Activated CD4-positive, alpha-beta T cell treated with anti-CD3 and anti-CD28 coated beads, Interleukin-2, amount 10 ng/mL, durations not matched to agents 7 days and 5 days (primary cell): ENCODE measurements around the gene CNIH2. TPM values are rescaled to one million over a fixed set of nuclear protein-coding genes. Genes with fewer than 3 reads are reported as not detected.
"Not testable (repeated sequence)": the region's sequence is repeated elsewhere in the genome, so short reads cannot be mapped to it uniquely, and the experiment has no call there.

Experiments used
- CTCF ChIA-PET: fragments of 350-600 bp; sonication (Branson Sonifier 250); formaldehyde crosslinking; loops from one replicate; lab custom pipeline; 2021; ENCODE audit warnings: antibody characterized with exemption; lab: Charles Lee
- POLR2A ChIA-PET: fragments of 350-600 bp; sonication (Branson Sonifier 250); formaldehyde crosslinking; loops from one replicate; lab custom pipeline; 2021; ENCODE audit warnings: antibody characterized with exemption; lab: Charles Lee
- DNase-seq: peaks from one replicate; pipeline ENCODE4 v3.0.0-alpha.2; 2020
- H3K27ac Mint-ChIP-seq: one replicate; pipeline ENCODE4 v1.8.0; 2021; ENCODE audit warnings: mild to moderate bottlenecking, moderate library complexity, mixed read lengths
- H3K27me3 Mint-ChIP-seq: one replicate; pipeline ENCODE4 v1.8.0; 2021; ENCODE audit warnings: mixed read lengths
- H3K36me3 Mint-ChIP-seq: one replicate; pipeline ENCODE4 v1.8.0; 2021; ENCODE audit warnings: low read depth, mixed read lengths
- H3K4me1 Mint-ChIP-seq: one replicate; pipeline ENCODE4 v1.8.0; 2021; ENCODE audit warnings: mixed read lengths
- H3K4me3 Mint-ChIP-seq: one replicate; pipeline ENCODE4 v1.8.0; 2021; ENCODE audit warnings: mild to moderate bottlenecking, moderate library complexity, mixed read lengths
- H3K9me3 Mint-ChIP-seq: one replicate; pipeline ENCODE4 v1.8.0; 2021; ENCODE audit warnings: mixed read lengths
- total RNA-seq, 2 experiments: library from RNA; stranded (reverse); gene quantifications; one replicate each; pipeline ENCODE4 v1.2.3, GENCODE V29; 2021

Gene CNIH2
- total RNA-seq, 2 experiments from 2014 or later, result 2.5 TPM

GRCh38 chr11:66268952-66269905 lies 8.7 kb upstream of the CNIH2 start:
- no peaks in the 10 kb centered on the region for H3K27me3 Mint-ChIP-seq
- H3K4me1 Mint-ChIP-seq, result peaks cover 48% of the 10 kb centered on the region
- H3K36me3 Mint-ChIP-seq, result peaks cover 44% of the 10 kb centered on the region
- peak overlapping the region; percentile 88 for H3K4me3 Mint-ChIP-seq
- CTCF ChIA-PET, result interaction anchor here (1.4 to 3.8 kb wide), 4 partner anchors 13 to 47 kb away, joined by 3 to 27 read pairs (median 10); partner anchors contain the start of gene YIF1A
- H3K27ac Mint-ChIP-seq, result peak overlapping the region; percentile 90
- H3K9me3 Mint-ChIP-seq, result no peaks in the 10 kb centered on the region
- no peak for DNase-seq
- POLR2A ChIA-PET, result no interaction called here

- Mint-ChIP-seq H3K27me3 (no peaks in the 10 kb centered on the region), H3K9me3 (no peaks in the 10 kb centered on the region), H3K4me1 (peaks cover 48% of the 10 kb centered on the region), H3K27ac (no peak overlapping the region), H3K4me3 (no peak overlapping the region), H3K36me3 (peaks cover 55% of the 10 kb centered on the region)
- ChIA-PET POLR2A (interaction anchor here (1.5 kb wide), 1 partner anchor 17 kb away, joined by 5 read pairs; the partner anchor contains the start of gene YIF1A), CTCF (interaction anchor here (0.6 to 4.5 kb wide), 3 partner anchors 11 to 124 kb away, joined by 3 to 43 read pairs (median 5); partner anchors contain the start of gene YIF1A)
- no peak for DNase-seq
Measured at GRCh38 chr11:66271816-66272215, 6.2 kb upstream of the CNIH2 start.

DNA sequence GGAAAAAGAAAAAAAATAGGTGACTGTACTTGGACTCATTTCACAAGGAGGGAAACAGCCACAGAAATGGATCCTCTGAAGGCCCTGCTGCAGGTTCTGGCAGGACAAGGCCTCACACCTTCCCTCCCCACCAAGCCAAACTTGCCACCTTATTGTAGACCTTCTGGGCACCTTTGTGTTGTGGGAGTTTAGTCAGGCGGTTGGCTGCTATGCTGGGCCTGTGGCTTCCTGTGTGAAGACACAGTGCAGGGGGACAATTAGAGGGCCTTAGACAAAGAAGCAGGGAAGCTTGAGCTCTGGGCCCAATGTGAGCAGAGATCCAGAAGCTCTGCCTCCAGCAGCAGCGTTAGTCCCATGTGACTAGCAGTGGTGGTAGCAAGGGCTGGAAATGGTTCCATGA lies 5.4 kb upstream of the CNIH2 start:
- Mint-ChIP-seq H3K4me3 (no peak overlapping the region), H3K9me3 (no peaks in the 10 kb centered on the region), H3K36me3 (peaks cover 54% of the 10 kb centered on the region), H3K27me3 (no peaks in the 10 kb centered on the region), H3K27ac (no peak overlapping the region), H3K4me1 (peaks cover 45% of the 10 kb centered on the region)
- no peak for DNase-seq
- ChIA-PET POLR2A (interaction anchor here (0.6 to 0.8 kb wide), 2 partner anchors 11 to 16 kb away, joined by 3 read pairs; partner anchors contain the start of gene YIF1A), CTCF (interaction anchor here (1.1 to 4.5 kb wide), 4 partner anchors 10 to 50 kb away, joined by 3 to 43 read pairs (median 4); partner anchors contain the start of gene YIF1A)

DNA sequence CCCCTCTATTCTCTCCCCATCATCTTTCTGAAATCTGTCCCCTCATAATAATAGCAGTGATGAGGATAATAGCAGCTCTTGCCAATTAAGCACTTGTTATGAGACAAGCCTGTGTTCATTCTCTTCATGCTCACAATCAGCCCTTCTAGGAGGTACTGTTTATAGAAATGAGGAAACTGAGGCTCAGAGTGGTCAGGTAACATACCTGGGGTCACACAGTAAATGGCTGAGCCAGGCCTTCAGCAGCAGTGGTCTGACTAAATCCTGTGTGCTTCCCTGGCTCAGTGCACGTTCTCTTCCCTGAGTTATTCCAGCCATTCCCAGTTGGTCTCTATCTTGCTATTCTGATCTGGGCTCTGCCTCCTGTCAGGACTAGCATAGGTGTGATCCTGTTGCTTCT lies 3.8 kb upstream of the CNIH2 start:
- CTCF ChIA-PET, result interaction anchor here (4.5 kb wide), 1 partner anchor 9 kb away, joined by 43 read pairs; no protein-coding TSS in a partner anchor
- POLR2A ChIA-PET, result no interaction called here
- Mint-ChIP-seq H3K27me3 (no peaks in the 10 kb centered on the region), H3K9me3 (no peaks in the 10 kb centered on the region), H3K4me3 (no peak overlapping the region), H3K36me3 (peaks cover 52% of the 10 kb centered on the region), H3K4me1 (peaks cover 41% of the 10 kb centered on the region), H3K27ac (no peak overlapping the region)
- DNase-seq, result no peak

GRCh38 chr11:66275396-66275795 lies 2.6 kb upstream of the CNIH2 start:
- Mint-ChIP-seq H3K4me3 (no peak overlapping the region), H3K9me3 (no peaks in the 10 kb centered on the region), H3K27ac (no peak overlapping the region), H3K27me3 (peaks cover 3% of the 10 kb centered on the region), H3K4me1 (peaks cover 34% of the 10 kb centered on the region), H3K36me3 (peaks cover 47% of the 10 kb centered on the region)
- POLR2A ChIA-PET, result no interaction called here
- no peak for DNase-seq
- CTCF ChIA-PET, result no interaction called here

- POLR2A ChIA-PET, result no interaction called here
- CTCF ChIA-PET, result no interaction called here
- Mint-ChIP-seq H3K27ac (no peak overlapping the region), H3K36me3 (peaks cover 42% of the 10 kb centered on the region), H3K9me3 (no peaks in the 10 kb centered on the region), H3K4me3 (no peak overlapping the region), H3K27me3 (peaks cover 3% of the 10 kb centered on the region), H3K4me1 (peaks cover 30% of the 10 kb centered on the region)
- DNase-seq, result no peak
Measured at GRCh38 chr11:66275984-66276612, 1.9 kb upstream of the CNIH2 start.

DNA sequence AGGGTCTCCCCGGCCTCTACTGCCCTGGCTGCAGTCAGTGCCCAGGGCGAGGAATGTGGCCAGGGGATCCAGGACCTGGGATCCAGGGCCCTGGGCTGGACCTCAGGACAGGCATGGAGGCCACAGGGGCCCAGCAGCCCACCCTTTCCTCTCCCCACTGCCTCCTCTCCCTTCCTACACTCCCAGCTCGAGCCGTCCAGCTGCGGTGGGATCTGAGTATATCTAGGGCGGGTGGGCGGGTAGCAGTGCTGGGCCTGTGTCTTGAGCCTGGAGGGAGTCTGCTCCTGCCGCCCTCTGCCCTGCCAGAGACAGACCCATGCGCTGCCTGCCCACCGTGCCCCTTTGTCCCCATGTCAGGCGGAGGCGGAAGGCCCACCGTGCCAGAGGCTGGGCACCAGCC lies 1.4 kb upstream of the CNIH2 start:
- CTCF ChIA-PET, H3K9me3 Mint-ChIP-seq, H3K27me3 Mint-ChIP-seq, H3K27ac Mint-ChIP-seq, H3K4me3 Mint-ChIP-seq, POLR2A ChIA-PET, DNase-seq: not testable (repeated sequence)
- H3K4me1 Mint-ChIP-seq, result peaks cover 32% of the 10 kb centered on the region
- peaks cover 41% of the 10 kb centered on the region for H3K36me3 Mint-ChIP-seq

DNA sequence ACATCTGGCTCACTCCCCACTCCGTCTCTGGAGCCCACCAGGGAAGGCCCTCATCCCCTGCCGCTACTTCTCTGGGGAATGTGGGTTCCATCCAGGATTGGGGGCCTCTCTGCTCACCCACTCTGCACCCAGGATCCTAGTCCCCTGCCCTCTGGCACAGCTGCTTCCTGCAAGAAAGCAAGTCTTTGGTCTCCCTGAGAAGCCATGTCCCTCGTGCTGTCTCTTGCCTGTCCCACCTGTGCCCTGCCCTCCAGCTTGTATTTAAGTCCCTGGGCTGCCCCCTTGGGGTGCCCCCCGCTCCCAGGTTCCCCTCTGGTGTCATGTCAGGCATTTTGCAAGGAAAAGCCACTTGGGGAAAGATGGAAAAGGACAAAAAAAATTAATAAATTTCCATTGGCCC lies 911 bp upstream of the CNIH2 start:
- Mint-ChIP-seq H3K36me3 (peaks cover 36% of the 10 kb centered on the region), H3K4me3 (peak overlapping the region; percentile 3), H3K4me1 (peaks cover 32% of the 10 kb centered on the region)
- H3K27ac Mint-ChIP-seq, H3K9me3 Mint-ChIP-seq, POLR2A ChIA-PET, DNase-seq, H3K27me3 Mint-ChIP-seq: not testable (repeated sequence)
- CTCF ChIA-PET, result interaction anchor here (0.9 kb wide), 1 partner anchor 55 kb away, joined by 4 read pairs; no protein-coding TSS in a partner anchor

- ChIA-PET CTCF (interaction anchor here (0.8 to 1.5 kb wide), 2 partner anchors 34 to 259 kb away, joined by 3 to 4 read pairs; no protein-coding TSS in a partner anchor), POLR2A (no interaction called here)
- Mint-ChIP-seq H3K27me3 (peaks cover 3% of the 10 kb centered on the region), H3K27ac (no peak overlapping the region), H3K4me3 (peak overlapping the region; percentile 55), H3K36me3 (peaks cover 24% of the 10 kb centered on the region), H3K9me3 (no peaks in the 10 kb centered on the region), H3K4me1 (peaks cover 36% of the 10 kb centered on the region)
- no peak for DNase-seq
Measured at GRCh38 chr11:66278363-66279091, 552 bp downstream of the CNIH2 start.

GRCh38 chr11:66279092-66279734 lies 1.2 kb downstream of the CNIH2 start:
- H3K27ac Mint-ChIP-seq, result peak overlapping the region; percentile 11
- ChIA-PET CTCF (interaction anchor here (0.8 to 1.5 kb wide), 4 partner anchors 21 to 568 kb away, joined by 3 to 4 read pairs (median 3); partner anchors contain the start of gene KAT5), POLR2A (no interaction called here)
- no peaks in the 10 kb centered on the region for H3K9me3 Mint-ChIP-seq
- H3K36me3 Mint-ChIP-seq, result peaks cover 19% of the 10 kb centered on the region
- DNase-seq, result no peak
- H3K4me3 Mint-ChIP-seq, result peak overlapping the region; percentile 55
- peaks cover 35% of the 10 kb centered on the region for H3K4me1 Mint-ChIP-seq
- peaks cover 3% of the 10 kb centered on the region for H3K27me3 Mint-ChIP-seq

- Mint-ChIP-seq H3K9me3 (no peaks in the 10 kb centered on the region), H3K36me3 (peaks cover 11% of the 10 kb centered on the region), H3K4me1 (peaks cover 35% of the 10 kb centered on the region), H3K27me3 (peaks cover 3% of the 10 kb centered on the region), H3K4me3 (no peak overlapping the region), H3K27ac (no peak overlapping the region)
- POLR2A ChIA-PET, result no interaction called here
- DNase-seq, result no peak
- CTCF ChIA-PET, result interaction anchor here (0.7 to 4.2 kb wide), 8 partner anchors 13 to 569 kb away, joined by 3 to 35 read pairs (median 3); partner anchors contain the start of genes KAT5 and RAB1B
Measured at GRCh38 chr11:66280428-66280827, 2.5 kb downstream of the CNIH2 start.
